MM.1S (cell line): Measurements from ENCODE around the gene ROBO2.
A peak's percentile ranks its signal among the peaks of the same experiment; 100 is the strongest.

Source experiments
- DNase-seq: peaks from one replicate; pipeline ENCODE4 v3.0.0-alpha.2; 2015
- H2AFZ ChIP-seq: fragments of 300-600 bp; sonication (generic); 2 replicates; pipeline ENCODE4 v1.6.0; 2016; ENCODE audit warnings: antibody characterized with exemption, low read length
- H3F3A ChIP-seq: fragments of 300-600 bp; sonication (generic); 2 replicates; pipeline ENCODE4 v1.6.1; 2016; ENCODE audit warnings: mild to moderate bottlenecking, antibody characterized with exemption, low read length, moderate library complexity, mixed read lengths; ENCODE audit not compliant: insufficient read depth
- H3K27ac ChIP-seq: fragments of 300-600 bp; sonication (generic); 2 replicates; pipeline ENCODE4 v1.5.1; 2016; ENCODE audit warnings: mild to moderate bottlenecking, low read length
- H3K27me3 ChIP-seq: fragments of 300-600 bp; sonication (generic); replicated peaks from 2 replicates; pipeline ENCODE4 v1.6.0; 2016; ENCODE audit warnings: low read length; ENCODE audit not compliant: insufficient read depth
- H3K36me3 ChIP-seq: fragments of 300-600 bp; sonication (generic); replicated peaks from 2 replicates; pipeline ENCODE4 v1.6.1; 2016; ENCODE audit warnings: mild to moderate bottlenecking, low read length, mixed read lengths; ENCODE audit not compliant: insufficient read depth
- H3K4me1 ChIP-seq: fragments of 300-600 bp; sonication (generic); 2 replicates; pipeline ENCODE4 v1.6.1; 2016; ENCODE audit warnings: low read length, mixed read lengths
- H3K4me2 ChIP-seq: fragments of 300-600 bp; sonication (generic); 2 replicates; pipeline ENCODE4 v1.6.0; 2016; ENCODE audit warnings: low read depth, low read length
- H3K4me3 ChIP-seq: fragments of 300-600 bp; sonication (generic); 2 replicates; pipeline ENCODE4 v1.5.1; 2016; ENCODE audit warnings: low read length, mixed read lengths
- H3K79me2 ChIP-seq: fragments of 300-600 bp; sonication (generic); 2 replicates; pipeline ENCODE4 v1.6.1; 2016; ENCODE audit warnings: mixed run types, low read length, mixed read lengths
- H3K9ac ChIP-seq: fragments of 300-600 bp; sonication (generic); 2 replicates; pipeline ENCODE4 v1.6.1; 2016; ENCODE audit warnings: low read length, mixed read lengths
- H3K9me2 ChIP-seq: fragments of 300-600 bp; sonication (generic); replicated peaks from 2 replicates; pipeline ENCODE4 v1.6.1; 2016; ENCODE audit warnings: mild to moderate bottlenecking, low read length, mixed read lengths; ENCODE audit not compliant: insufficient read depth
- H3K9me3 ChIP-seq: fragments of 300-600 bp; sonication (generic); replicated peaks from 2 replicates; pipeline ENCODE4 v1.6.1; 2016; ENCODE audit warnings: mild to moderate bottlenecking, low read length, mixed read lengths; ENCODE audit not compliant: insufficient read depth
- H4K20me1 ChIP-seq: fragments of 300-600 bp; sonication (generic); 2 replicates; pipeline ENCODE4 v1.6.1; 2016; ENCODE audit warnings: mild to moderate bottlenecking, low read length, moderate library complexity, mixed read lengths; ENCODE audit not compliant: insufficient read depth
- EZH2 ChIP-seq: fragments of 300-600 bp; sonication (generic); optimal IDR thresholded peaks from 2 replicates; pipeline ENCODE3; 2017; ENCODE audit warnings: low read depth, mild to moderate bottlenecking, antibody characterized with exemption, low read length, mixed read lengths
- EZH2phosphoT487 ChIP-seq: fragments of 300-600 bp; sonication (generic); IDR thresholded peaks from 2 replicates; pipeline ENCODE4 v1.6.1; 2018; ENCODE audit warnings: antibody characterized with exemption, low read length
- TF ChIP-seq, protein P1 (sequence below): fragments of 300-600 bp; sonication (generic); IDR thresholded peaks from 2 replicates; pipeline ENCODE4 v1.5.1; 2016; ENCODE audit warnings: antibody characterized with exemption, low read length, mixed read lengths

Gene ROBO2

DNA sequence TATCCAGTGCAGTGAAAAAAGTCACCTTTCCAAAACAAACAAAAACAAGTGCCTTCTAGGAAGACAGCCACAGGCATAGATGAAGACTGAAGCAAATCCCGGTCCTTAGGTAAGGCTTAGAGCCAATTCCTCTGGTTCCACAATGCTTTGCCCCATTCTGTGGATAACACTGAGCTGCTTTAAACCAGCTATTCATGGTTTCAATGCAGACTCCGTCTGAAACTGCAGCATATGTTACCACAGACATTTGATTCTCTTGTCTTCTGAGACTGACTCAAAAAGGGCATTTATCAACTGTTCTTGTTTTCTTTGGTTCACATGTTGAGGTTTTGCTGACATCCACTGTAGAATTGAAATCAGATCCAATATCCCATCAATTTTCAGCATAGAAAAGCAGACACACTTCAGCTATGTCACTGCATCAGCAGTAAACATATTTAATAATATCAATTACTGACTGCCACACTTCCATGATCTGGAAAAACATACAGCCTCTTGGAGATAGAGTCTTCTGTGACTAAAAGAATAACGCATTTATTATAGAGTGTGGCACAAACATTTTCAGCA is 659.3 kb downstream of the ROBO2 start:
- H3K9ac ChIP-seq = no peak overlapping the region
- H3K27ac ChIP-seq = no peak overlapping the region
- no peaks in the 10 kb centered on the region for H3K79me2 ChIP-seq
- H3K4me2 ChIP-seq = no peak overlapping the region
- H3K4me1 ChIP-seq = no peaks in the 10 kb centered on the region
- H3K9me3 ChIP-seq = no peaks in the 10 kb centered on the region
- no peaks in the 10 kb centered on the region for H4K20me1 ChIP-seq
- H2AFZ ChIP-seq = no peak overlapping the region
- no peaks in the 10 kb centered on the region for H3K9me2 ChIP-seq
- H3K36me3 ChIP-seq = no peaks in the 10 kb centered on the region
- no peak for TF ChIP-seq EZH2phosphoT487
- TF ChIP-seq, protein P1, sequence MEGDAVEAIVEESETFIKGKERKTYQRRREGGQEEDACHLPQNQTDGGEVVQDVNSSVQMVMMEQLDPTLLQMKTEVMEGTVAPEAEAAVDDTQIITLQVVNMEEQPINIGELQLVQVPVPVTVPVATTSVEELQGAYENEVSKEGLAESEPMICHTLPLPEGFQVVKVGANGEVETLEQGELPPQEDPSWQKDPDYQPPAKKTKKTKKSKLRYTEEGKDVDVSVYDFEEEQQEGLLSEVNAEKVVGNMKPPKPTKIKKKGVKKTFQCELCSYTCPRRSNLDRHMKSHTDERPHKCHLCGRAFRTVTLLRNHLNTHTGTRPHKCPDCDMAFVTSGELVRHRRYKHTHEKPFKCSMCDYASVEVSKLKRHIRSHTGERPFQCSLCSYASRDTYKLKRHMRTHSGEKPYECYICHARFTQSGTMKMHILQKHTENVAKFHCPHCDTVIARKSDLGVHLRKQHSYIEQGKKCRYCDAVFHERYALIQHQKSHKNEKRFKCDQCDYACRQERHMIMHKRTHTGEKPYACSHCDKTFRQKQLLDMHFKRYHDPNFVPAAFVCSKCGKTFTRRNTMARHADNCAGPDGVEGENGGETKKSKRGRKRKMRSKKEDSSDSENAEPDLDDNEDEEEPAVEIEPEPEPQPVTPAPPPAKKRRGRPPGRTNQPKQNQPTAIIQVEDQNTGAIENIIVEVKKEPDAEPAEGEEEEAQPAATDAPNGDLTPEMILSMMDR = no peak
- TF ChIP-seq EZH2 = no peak
- H3K4me3 ChIP-seq = no peak overlapping the region
- no peaks in the 10 kb centered on the region for H3K27me3 ChIP-seq
- no peaks in the 10 kb centered on the region for H3F3A ChIP-seq
- DNase-seq = peak; percentile 14
